RPMI7951 (cell line): Measurements from ENCODE around the gene DHRS7. TPM values are rescaled to one million over a fixed set of nuclear protein-coding genes. Genes with fewer than 3 reads are reported as not detected.
"Not testable (repeated sequence)": the region's sequence is repeated elsewhere in the genome, so short reads cannot be mapped to it uniquely, and the experiment has no call there.

Experiments
- DNase-seq: peaks from one replicate; pipeline ENCODE4 v3.0.0-alpha.2; 2012; ENCODE audit warnings: low read depth
- total RNA-seq: library from RNA; depleted of rRNA; stranded (reverse); fragments of >200 nt; shearing (Covaris generic); gene quantifications from 2 replicates; pipeline ENCODE4 v1.2.3, GENCODE V29; 2014; rRNA removed

Gene DHRS7
- total RNA-seq, 1 experiment from 2014 or later, result 74.3 TPM

- no peak for DNase-seq
Observed at GRCh38 chr14:60134702-60135101, 30.5 kb downstream of the DHRS7 start.

GRCh38 chr14:60133487-60133886, 31.7 kb downstream of the DHRS7 start:
- no peak for DNase-seq

- no peak for DNase-seq
Observed at GRCh38 chr14:60125918-60126317, 39.3 kb downstream of the DHRS7 start.

- DNase-seq, result no peak
Observed at GRCh38 chr14:60116181-60116580, 49.0 kb downstream of the DHRS7 start.

- DNase-seq, result no peak
Observed at GRCh38 chr14:60114881-60115280, 50.3 kb downstream of the DHRS7 start.

- no peak for DNase-seq
Observed at GRCh38 chr14:60111732-60112131, 53.5 kb downstream of the DHRS7 start.

- no peak for DNase-seq
Observed at GRCh38 chr14:60107477-60107876, 57.7 kb downstream of the DHRS7 start.

GRCh38 chr14:60106339-60106738, 58.9 kb downstream of the DHRS7 start:
- DNase-seq, result peak; percentile 64

- DNase-seq, result peak; percentile 59
Observed at GRCh38 chr14:60102389-60102788, 62.8 kb downstream of the DHRS7 start.

GRCh38 chr14:60101786-60102185, 63.4 kb downstream of the DHRS7 start:
- DNase-seq, result no peak

- DNase-seq, result not testable (repeated sequence)
Observed at GRCh38 chr14:60099855-60100254, 65.3 kb downstream of the DHRS7 start.

GRCh38 chr14:60097974-60098373, 67.2 kb downstream of the DHRS7 start:
- DNase-seq, result no peak

- DNase-seq, result no peak
Observed at GRCh38 chr14:60095781-60096450, 69.3 kb downstream of the DHRS7 start.

- DNase-seq, result no peak
Observed at GRCh38 chr14:60095231-60095630, 70.0 kb downstream of the DHRS7 start.

GRCh38 chr14:60094306-60094897, 70.8 kb downstream of the DHRS7 start:
- DNase-seq, result peak; percentile 87

Other genes starting within 250 kb of the DHRS7 start
- gene LRRC9, start 245.3 kb downstream of the DHRS7 start, total RNA-seq, result not detected in 2 replicates
- gene PCNX4, start 73.5 kb downstream of the DHRS7 start, total RNA-seq, result 60.2 and 60.6 TPM in 2 replicates
- gene PPM1A, start 83.8 kb upstream of the DHRS7 start, total RNA-seq, result 11.3 and 12.7 TPM in 2 replicates